IPS DF 4.7 (cell line): ENCODE results near the gene CACNG4.

Source experiments
- DNase-seq: peaks from one replicate; pipeline ENCODE4 v3.0.0-alpha.2; 2013; ENCODE audit warnings: low spot score; ENCODE audit errors: extremely low read depth

CACNG4 gene

GRCh38 chr17:67041941-67042899 lies 77.7 kb downstream of the CACNG4 start:
- DNase-seq = no peak

GRCh38 chr17:67043283-67043682 lies 78.8 kb downstream of the CACNG4 start:
- DNase-seq = no peak

GRCh38 chr17:67044016-67044772 lies 79.7 kb downstream of the CACNG4 start, which contains the start of gene CACNG1:
CACNG1 (plus strand) TSS chr17:67044554; CDS start chr17:67044661, 107 bp downstream.
- no peak for DNase-seq

GRCh38 chr17:67044940-67045339 lies 80.4 kb downstream of the CACNG4 start:
- DNase-seq = no peak

- DNase-seq = no peak
Observed at GRCh38 chr17:67046398-67046797, 81.9 kb downstream of the CACNG4 start.

GRCh38 chr17:67047382-67047781 lies 82.9 kb downstream of the CACNG4 start:
- DNase-seq = no peak

GRCh38 chr17:67049025-67049739 lies 84.7 kb downstream of the CACNG4 start:
- no peak for DNase-seq

- DNase-seq = no peak
Observed at GRCh38 chr17:67050066-67050465, 85.6 kb downstream of the CACNG4 start.

- no peak for DNase-seq
Observed at GRCh38 chr17:67050471-67051154, 86.1 kb downstream of the CACNG4 start.

GRCh38 chr17:67051155-67051538 lies 86.6 kb downstream of the CACNG4 start:
- DNase-seq = no peak

- no peak for DNase-seq
Observed at GRCh38 chr17:67051837-67052236, 87.3 kb downstream of the CACNG4 start.

- DNase-seq = no peak
Observed at GRCh38 chr17:67052720-67053437, 88.4 kb downstream of the CACNG4 start.

- DNase-seq = no peak
Observed at GRCh38 chr17:67053438-67054000, 89.0 kb downstream of the CACNG4 start.

- DNase-seq = no peak
Observed at GRCh38 chr17:67054011-67054591, 89.6 kb downstream of the CACNG4 start.

- no peak for DNase-seq
Observed at GRCh38 chr17:67054608-67055007, 90.1 kb downstream of the CACNG4 start.

GRCh38 chr17:67055041-67055443 lies 90.5 kb downstream of the CACNG4 start:
- DNase-seq = no peak

GRCh38 chr17:67055811-67056745 lies 91.6 kb downstream of the CACNG4 start:
- DNase-seq = no peak

GRCh38 chr17:67056746-67057490 lies 92.4 kb downstream of the CACNG4 start:
- DNase-seq = no peak
